Tibial artery (tissue), 4 donors: ENCODE results near the gene ACAP3.

Experiments used
- DNase-seq, 2 donors: peaks; one replicate each; pipeline ENCODE4 v3.0.0-alpha.2; 2019
- H3K27ac ChIP-seq, 2 donors: fragments of 200-600 bp; sonication (generic) in 1 of 2; 1 replicate in 1 of 2; 2 replicates in 1 of 2; pipeline ENCODE4 v1.5.1; 2018 to 2019; ENCODE audit warnings: mild to moderate bottlenecking in 1 of 2
- H3K27me3 ChIP-seq, 2 donors: fragments of 200-600 bp; sonication (generic) in 1 of 2; one replicate each; pipeline versions ENCODE4 v1.5.1 to v1.6.0; 2016 to 2019
- H3K36me3 ChIP-seq, 3 donors: fragments of 200-600 bp; sonication (generic) in 2 of 3; one replicate each; pipeline ENCODE4 v1.5.1; 2016 to 2019; ENCODE audit warnings: mild to moderate bottlenecking in 2 of 3
- H3K4me1 ChIP-seq, 4 donors: fragments of 200-600 bp; sonication (generic) in 2 of 4; 1 replicate in 3 of 4; 2 replicates in 1 of 4; pipeline ENCODE4 v1.5.1; 2016 to 2019
- H3K4me3 ChIP-seq, 2 donors: fragments of 200-600 bp; sonication (generic) in 1 of 2; 1 replicate in 1 of 2; 2 replicates in 1 of 2; pipeline ENCODE4 v1.5.1; 2018 to 2019; ENCODE audit warnings: mild to moderate bottlenecking in 2 of 2
- H3K9me3 ChIP-seq, 3 donors: fragments of 200-600 bp; sonication (generic) in 1 of 3; one replicate each; pipeline ENCODE4 v1.5.1; 2016 to 2019
- intact Hi-C: fragments of 100-400 bp; cut with DNase I; formaldehyde crosslinking; loops from one replicate; pipeline ENCODE4 v1.15.0; 2023; ENCODE audit warnings: low total_unique reads
- TF ChIP-seq, protein P1 (sequence below), 2 experiments: fragments of 200-600 bp in 1 of 2; fragments of 450-650 bp in 1 of 2; IDR thresholded peaks; one replicate each; pipeline ENCODE4 v1.5.1; 2017 to 2019; ENCODE audit warnings: antibody characterized with exemption in 2 of 2, mild to moderate bottlenecking in 1 of 2, moderate library complexity in 1 of 2

The ACAP3 gene

DNA sequence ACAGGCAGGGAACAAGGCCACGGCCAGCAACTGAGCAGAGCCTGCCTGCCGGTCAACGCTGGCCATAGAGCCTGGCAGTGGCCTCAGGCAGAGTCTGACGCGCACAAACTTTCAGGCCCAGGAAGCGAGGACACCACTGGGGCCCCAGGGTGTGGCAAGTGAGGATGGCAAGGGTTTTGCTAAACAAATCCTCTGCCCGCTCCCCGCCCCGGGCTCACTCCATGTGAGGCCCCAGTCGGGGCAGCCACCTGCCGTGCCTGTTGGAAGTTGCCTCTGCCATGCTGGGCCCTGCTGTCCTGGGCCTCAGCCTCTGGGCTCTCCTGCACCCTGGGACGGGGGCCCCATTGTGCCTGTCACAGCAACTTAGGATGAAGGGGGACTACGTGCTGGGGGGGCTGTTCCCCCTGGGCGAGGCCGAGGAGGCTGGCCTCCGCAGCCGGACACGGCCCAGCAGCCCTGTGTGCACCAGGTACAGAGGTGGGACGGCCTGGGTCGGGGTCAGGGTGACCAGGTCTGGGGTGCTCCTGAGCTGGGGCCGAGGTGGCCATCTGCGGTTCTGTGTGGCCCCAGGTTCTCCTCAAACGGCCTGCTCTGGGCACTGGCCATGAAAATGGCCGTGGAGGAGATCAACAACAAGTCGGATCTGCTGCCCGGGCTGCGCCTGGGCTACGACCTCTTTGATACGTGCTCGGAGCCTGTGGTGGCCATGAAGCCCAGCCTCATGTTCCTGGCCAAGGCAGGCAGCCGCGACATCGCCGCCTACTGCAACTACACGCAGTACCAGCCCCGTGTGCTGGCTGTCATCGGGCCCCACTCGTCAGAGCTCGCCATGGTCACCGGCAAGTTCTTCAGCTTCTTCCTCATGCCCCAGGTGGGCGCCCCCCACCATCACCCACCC is 23.6 kb upstream of the ACAP3 start, which contains the start of gene TAS1R3:
TSS of gene TAS1R3 (plus strand) at position 213 of the 898 bp plus-strand sequence. CDS start at position 279, 66 bp downstream.
- DNase-seq: no peak
- Histone ChIP-seq H3K36me3 (peaks cover 13 to 38% (median 30%) of the 10 kb centered on the region in 3 donors), H3K27me3 (no peaks in the 10 kb centered on the region), H3K4me1 (peaks cover 0 to 36% (median 2%) of the 10 kb centered on the region in 4 donors), H3K9me3 (no peaks in the 10 kb centered on the region), H3K27ac (no peak within 1 kb of the TSS), H3K4me3 (no peak within 1 kb of the TSS)
- TF ChIP-seq, protein P1, sequence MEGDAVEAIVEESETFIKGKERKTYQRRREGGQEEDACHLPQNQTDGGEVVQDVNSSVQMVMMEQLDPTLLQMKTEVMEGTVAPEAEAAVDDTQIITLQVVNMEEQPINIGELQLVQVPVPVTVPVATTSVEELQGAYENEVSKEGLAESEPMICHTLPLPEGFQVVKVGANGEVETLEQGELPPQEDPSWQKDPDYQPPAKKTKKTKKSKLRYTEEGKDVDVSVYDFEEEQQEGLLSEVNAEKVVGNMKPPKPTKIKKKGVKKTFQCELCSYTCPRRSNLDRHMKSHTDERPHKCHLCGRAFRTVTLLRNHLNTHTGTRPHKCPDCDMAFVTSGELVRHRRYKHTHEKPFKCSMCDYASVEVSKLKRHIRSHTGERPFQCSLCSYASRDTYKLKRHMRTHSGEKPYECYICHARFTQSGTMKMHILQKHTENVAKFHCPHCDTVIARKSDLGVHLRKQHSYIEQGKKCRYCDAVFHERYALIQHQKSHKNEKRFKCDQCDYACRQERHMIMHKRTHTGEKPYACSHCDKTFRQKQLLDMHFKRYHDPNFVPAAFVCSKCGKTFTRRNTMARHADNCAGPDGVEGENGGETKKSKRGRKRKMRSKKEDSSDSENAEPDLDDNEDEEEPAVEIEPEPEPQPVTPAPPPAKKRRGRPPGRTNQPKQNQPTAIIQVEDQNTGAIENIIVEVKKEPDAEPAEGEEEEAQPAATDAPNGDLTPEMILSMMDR (IDR thresholded peaks at IDR 0.05): no peak
- intact Hi-C loops: no loop called here

DNA sequence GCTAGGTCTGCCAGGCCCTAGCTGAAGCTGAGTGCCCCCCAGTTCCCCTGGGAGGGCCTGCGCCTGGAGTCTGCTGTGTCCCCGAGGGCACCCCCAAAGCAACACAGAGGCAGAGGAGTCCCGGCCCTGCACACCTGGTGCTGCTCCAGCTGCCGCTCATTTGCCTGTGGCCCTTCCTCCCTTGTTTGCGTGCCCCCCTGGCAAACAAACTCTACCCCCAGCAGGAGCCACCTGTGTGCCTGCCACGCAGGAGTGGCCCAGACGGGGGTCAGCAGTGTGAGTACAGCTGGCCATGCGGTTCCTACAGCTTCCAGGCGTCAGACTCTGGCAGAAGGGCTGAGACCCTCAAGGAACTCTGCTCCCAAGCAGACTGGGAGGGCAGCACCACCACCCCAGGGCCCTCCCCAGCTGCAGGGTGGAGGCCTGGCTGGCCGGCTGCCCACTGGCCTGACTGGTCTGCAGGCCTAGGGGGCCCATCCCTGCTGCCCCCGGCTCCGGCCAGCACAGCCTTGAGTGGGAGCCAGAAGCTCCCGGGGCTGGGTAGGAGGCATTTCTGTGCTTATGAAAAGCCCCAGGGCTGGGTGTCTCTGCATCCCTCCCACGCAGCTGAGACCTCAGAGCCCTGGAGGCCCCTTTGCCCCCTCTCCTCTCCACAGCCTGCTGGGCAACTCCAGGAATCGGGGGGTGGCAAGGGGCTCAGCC is 22.8 kb upstream of the ACAP3 start:
- no peak overlapping the region for H3K27ac ChIP-seq
- H3K36me3 ChIP-seq: peaks cover 13 to 30% (median 22%) of the 10 kb centered on the region in 3 donors
- no peaks in the 10 kb centered on the region for H3K9me3 ChIP-seq
- no peak for DNase-seq
- H3K4me3 ChIP-seq: no peak overlapping the region
- intact Hi-C loops: no loop called here
- H3K27me3 ChIP-seq: no peaks in the 10 kb centered on the region
- H3K4me1 ChIP-seq: peaks cover 0 to 44% (median 10%) of the 10 kb centered on the region in 4 donors
- TF ChIP-seq, protein P1 (IDR thresholded peaks at IDR 0.05): no peak

DNA sequence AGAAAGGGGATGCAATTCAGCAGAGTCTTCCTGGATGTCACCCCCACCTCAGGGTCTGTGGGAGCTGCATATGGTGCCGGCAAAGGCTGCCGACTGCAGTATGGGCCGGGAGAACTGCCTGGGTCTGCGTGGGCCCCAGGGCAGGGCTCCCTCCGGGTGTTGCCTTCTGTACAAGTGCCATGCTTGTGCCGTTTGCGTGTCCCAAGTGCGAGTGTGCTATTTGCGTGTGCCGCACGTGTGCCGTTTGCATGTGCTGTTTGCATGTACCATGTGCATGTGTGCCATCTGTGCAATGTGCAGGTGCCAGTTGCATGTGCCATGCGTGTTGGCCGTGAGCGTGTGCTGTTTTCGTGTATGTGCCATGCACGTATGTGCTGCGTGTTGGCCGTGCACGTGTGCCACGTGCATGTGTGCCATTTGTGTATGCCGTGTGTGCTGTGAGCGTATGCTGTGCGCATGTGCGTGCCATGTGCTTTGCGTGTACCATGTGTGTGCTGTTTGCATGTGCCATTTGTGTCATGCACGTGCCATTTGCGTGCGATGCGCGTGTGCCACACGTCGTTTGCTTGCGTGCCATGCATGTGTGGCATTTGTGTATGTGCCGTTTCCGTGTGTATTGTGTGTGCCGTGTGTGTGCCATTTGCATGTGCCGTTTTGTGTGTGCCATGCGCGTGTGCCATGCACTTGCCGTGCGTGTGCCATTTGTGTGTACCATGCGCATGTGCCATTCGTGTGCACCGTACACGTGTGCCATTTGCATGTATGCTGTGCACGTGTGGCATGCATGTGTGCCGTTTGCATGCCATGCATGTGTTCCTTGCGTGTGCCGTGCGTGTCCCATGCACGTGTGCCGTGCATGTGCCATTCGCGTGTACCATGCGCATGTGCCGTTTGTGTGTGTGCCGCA is 21.8 kb upstream of the ACAP3 start:
- DNase-seq: no peak
- intact Hi-C loops: no loop called here
- Histone ChIP-seq H3K27ac (no peak overlapping the region), H3K36me3 (peaks cover 13 to 26% (median 20%) of the 10 kb centered on the region in 3 donors), H3K27me3 (no peaks in the 10 kb centered on the region), H3K4me3 (no peak overlapping the region), H3K4me1 (peaks cover 0 to 52% (median 16%) of the 10 kb centered on the region in 4 donors), H3K9me3 (no peaks in the 10 kb centered on the region)
- TF ChIP-seq, protein P1 (IDR thresholded peaks at IDR 0.05): no peak

DNA sequence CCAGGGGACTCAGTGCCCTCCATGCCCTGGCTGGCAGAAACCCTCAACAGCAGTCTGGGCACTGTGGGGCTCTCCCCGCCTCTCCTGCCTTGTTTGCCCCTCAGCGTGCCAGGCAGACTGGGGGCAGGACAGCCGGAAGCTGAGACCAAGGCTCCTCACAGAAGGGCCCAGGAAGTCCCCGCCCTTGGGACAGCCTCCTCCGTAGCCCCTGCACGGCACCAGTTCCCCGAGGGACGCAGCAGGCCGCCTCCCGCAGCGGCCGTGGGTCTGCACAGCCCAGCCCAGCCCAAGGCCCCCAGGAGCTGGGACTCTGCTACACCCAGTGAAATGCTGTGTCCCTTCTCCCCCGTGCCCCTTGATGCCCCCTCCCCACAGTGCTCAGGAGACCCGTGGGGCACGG is 20.5 kb upstream of the ACAP3 start:
- Histone ChIP-seq H3K4me3 (no peak overlapping the region), H3K4me1 (peaks cover 0 to 55% (median 21%) of the 10 kb centered on the region in 4 donors), H3K27ac (no peak overlapping the region), H3K36me3 (peaks cover 13 to 26% (median 20%) of the 10 kb centered on the region in 3 donors), H3K27me3 (no peaks in the 10 kb centered on the region), H3K9me3 (no peaks in the 10 kb centered on the region)
- no peak for DNase-seq
- TF ChIP-seq, protein P1 (IDR thresholded peaks at IDR 0.05): no peak
- intact Hi-C loops: no loop called here

DNA sequence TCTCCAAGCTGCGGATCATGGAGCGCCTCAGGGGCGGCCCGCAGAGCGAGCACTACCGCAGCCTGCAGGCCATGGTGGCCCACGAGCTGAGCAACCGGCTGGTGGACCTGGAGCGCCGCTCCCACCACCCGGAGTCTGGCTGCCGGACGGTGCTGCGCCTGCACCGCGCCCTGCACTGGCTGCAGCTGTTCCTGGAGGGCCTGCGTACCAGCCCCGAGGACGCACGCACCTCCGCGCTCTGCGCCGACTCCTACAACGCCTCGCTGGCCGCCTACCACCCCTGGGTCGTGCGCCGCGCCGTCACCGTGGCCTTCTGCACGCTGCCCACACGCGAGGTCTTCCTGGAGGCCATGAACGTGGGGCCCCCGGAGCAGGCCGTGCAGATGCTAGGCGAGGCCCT is 19.6 kb upstream of the ACAP3 start:
- TF ChIP-seq, protein P1 (IDR thresholded peaks at IDR 0.05): no peak
- Histone ChIP-seq H3K4me3 (no peak overlapping the region), H3K4me1 (peaks cover 0 to 54% (median 29%) of the 10 kb centered on the region in 4 donors), H3K9me3 (no peaks in the 10 kb centered on the region), H3K27ac (no peak overlapping the region), H3K27me3 (no peaks in the 10 kb centered on the region), H3K36me3 (peaks cover 13 to 26% (median 20%) of the 10 kb centered on the region in 3 donors)
- intact Hi-C loops: no loop called here
- no peak for DNase-seq
